Body of pancreas (tissue), 4 donors: ENCODE results near the gene NUDT3. TPM values are rescaled to one million over a fixed set of nuclear protein-coding genes. Genes with fewer than 3 reads are reported as not detected.

Experiments
- ATAC-seq: fragments of 150-250 bp; one replicate; pipeline ENCODE4 v1.9.1; 2016
- DNase-seq, 4 donors: peaks; one replicate each; pipeline ENCODE4 v3.0.0-alpha.2; 2019
- H3K27ac ChIP-seq, 4 donors: fragments of 200-600 bp; sonication (generic); 1 replicate in 3 of 4; 2 replicates in 1 of 4; pipeline versions ENCODE4 v1.5.1 to v1.6.1; 2016 to 2019; ENCODE audit warnings: mild to moderate bottlenecking in 1 of 4, mixed read lengths in 1 of 4, moderate library complexity in 1 of 4
- H3K27me3 ChIP-seq, 2 donors: fragments of 200-600 bp; sonication (generic); one replicate each; pipeline ENCODE4 v1.6.0; 2016; ENCODE audit warnings: mild to moderate bottlenecking in 1 of 2
- H3K36me3 ChIP-seq, 2 donors: fragments of 200-600 bp; sonication (generic); replicated peaks in 1 of 2; 2 replicates each; pipeline ENCODE4 v1.5.1; 2016; ENCODE audit warnings: low read depth in 2 of 2; ENCODE audit not compliant: insufficient read depth in 1 of 2
- H3K4me1 ChIP-seq: fragments of 200-600 bp; sonication (generic); one replicate; pipeline ENCODE4 v1.6.0; 2016
- H3K4me3 ChIP-seq, 2 donors: fragments of 200-600 bp; sonication (generic); 1 replicate in 1 of 2; 2 replicates in 1 of 2; pipeline ENCODE4 v1.5.1; 2016 to 2019
- H3K9me3 ChIP-seq, 3 donors: fragments of 200-600 bp; sonication (generic); 1 replicate in 2 of 3; 2 replicates in 1 of 3; pipeline ENCODE4 v1.5.1; 2016
- POLR2A ChIP-seq, 3 donors: fragments of 450-650 bp; IDR thresholded peaks; one replicate each; pipeline ENCODE4 v1.6.1; 2016; ENCODE audit warnings: antibody characterized with exemption in 3 of 3, mild to moderate bottlenecking in 2 of 3
- WGBS, 2 donors: methylation state at CpG; one replicate each; pipeline ENCODE4 v1.1.5; 2017; 5-methylcytosine and 5-hydroxymethylcytosine counted together
- intact Hi-C: fragments of 100-400 bp; cut with DNase I; formaldehyde crosslinking; loops from one replicate; pipeline ENCODE4 v1.15.1; 2023
- total RNA-seq, 2 donors: library from RNA; depleted of rRNA; stranded (reverse); fragments of >200 nt; gene quantifications; one replicate each; pipeline ENCODE4 v1.1.0, GENCODE V29; 2016
- TF ChIP-seq, protein P1 (sequence below), 7 experiments: fragments of 450-650 bp in 4 of 7; fragments of 200-600 bp in 3 of 7; sonication (generic) in 3 of 7; IDR thresholded peaks; one replicate each; pipeline ENCODE4 v1.5.1; 2016 to 2019; ENCODE audit warnings: antibody characterized with exemption in 7 of 7

NUDT3 gene
- total RNA-seq, 2 donors from 2014 or later = 14.2 to 22.1 TPM

- ATAC-seq (no peak), DNase-seq (no peak)
- H3K4me1 ChIP-seq = peaks cover 18% of the 10 kb centered on the region
- H3K36me3 ChIP-seq = no peaks in the 10 kb centered on the region
- no peaks in the 10 kb centered on the region for H3K27me3 ChIP-seq
- no peak overlapping the region for H3K27ac ChIP-seq
- H3K4me3 ChIP-seq = no peak overlapping the region
- intact Hi-C loops = no loop called here
- no peak for TF ChIP-seq POLR2A (IDR thresholded peaks at IDR 0.05)
- TF ChIP-seq, protein P1, sequence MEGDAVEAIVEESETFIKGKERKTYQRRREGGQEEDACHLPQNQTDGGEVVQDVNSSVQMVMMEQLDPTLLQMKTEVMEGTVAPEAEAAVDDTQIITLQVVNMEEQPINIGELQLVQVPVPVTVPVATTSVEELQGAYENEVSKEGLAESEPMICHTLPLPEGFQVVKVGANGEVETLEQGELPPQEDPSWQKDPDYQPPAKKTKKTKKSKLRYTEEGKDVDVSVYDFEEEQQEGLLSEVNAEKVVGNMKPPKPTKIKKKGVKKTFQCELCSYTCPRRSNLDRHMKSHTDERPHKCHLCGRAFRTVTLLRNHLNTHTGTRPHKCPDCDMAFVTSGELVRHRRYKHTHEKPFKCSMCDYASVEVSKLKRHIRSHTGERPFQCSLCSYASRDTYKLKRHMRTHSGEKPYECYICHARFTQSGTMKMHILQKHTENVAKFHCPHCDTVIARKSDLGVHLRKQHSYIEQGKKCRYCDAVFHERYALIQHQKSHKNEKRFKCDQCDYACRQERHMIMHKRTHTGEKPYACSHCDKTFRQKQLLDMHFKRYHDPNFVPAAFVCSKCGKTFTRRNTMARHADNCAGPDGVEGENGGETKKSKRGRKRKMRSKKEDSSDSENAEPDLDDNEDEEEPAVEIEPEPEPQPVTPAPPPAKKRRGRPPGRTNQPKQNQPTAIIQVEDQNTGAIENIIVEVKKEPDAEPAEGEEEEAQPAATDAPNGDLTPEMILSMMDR (IDR thresholded peaks at IDR 0.05) = no peak
- H3K9me3 ChIP-seq = no peaks in the 10 kb centered on the region
- 88 to 97% methylated on average over 1 of the region's 1 CpG for WGBS, 2 donors
These were observed 75.9 kb downstream of the NUDT3 start for GRCh38 chr6:34316431-34317171.

- 74 to 86% methylated on average over 5 to 6 of the region's 6 CpGs for WGBS, 2 donors
- intact Hi-C loops = no loop called here
- no peak for ATAC-seq
These were observed 76.7 kb downstream of the NUDT3 start for GRCh38 chr6:34315780-34316179.

GRCh38 chr6:34315256-34315655 is 77.2 kb downstream of the NUDT3 start:
- H3K36me3 ChIP-seq = no peaks in the 10 kb centered on the region
- no peaks in the 10 kb centered on the region for H3K27me3 ChIP-seq
- H3K4me1 ChIP-seq = peaks cover 18% of the 10 kb centered on the region
- TF ChIP-seq, protein P1 (IDR thresholded peaks at IDR 0.05) = no peak
- ATAC-seq (no peak), DNase-seq (no peak)
- WGBS, 2 donors = 81 to 90% methylated on average over 1 of the region's 1 CpG
- intact Hi-C loops = no loop called here
- H3K27ac ChIP-seq = no peak overlapping the region
- no peak overlapping the region for H3K4me3 ChIP-seq
- no peaks in the 10 kb centered on the region for H3K9me3 ChIP-seq

More at GRCh38 chr6:34315780-34316179, 76.7 kb downstream of the NUDT3 start:
- Histone ChIP-seq H3K4me1 (peaks cover 18% of the 10 kb centered on the region), H3K27ac (peak overlapping the region in 1 of 4 donors; percentile 7), H3K27me3 (no peaks in the 10 kb centered on the region), H3K4me3 (no peak overlapping the region), H3K9me3 (no peaks in the 10 kb centered on the region), H3K36me3 (no peaks in the 10 kb centered on the region)
- TF ChIP-seq, protein P1 (IDR thresholded peaks at IDR 0.05) = no peak
- TF ChIP-seq POLR2A (IDR thresholded peaks at IDR 0.05) = no peak
- no peak for DNase-seq

DNA sequence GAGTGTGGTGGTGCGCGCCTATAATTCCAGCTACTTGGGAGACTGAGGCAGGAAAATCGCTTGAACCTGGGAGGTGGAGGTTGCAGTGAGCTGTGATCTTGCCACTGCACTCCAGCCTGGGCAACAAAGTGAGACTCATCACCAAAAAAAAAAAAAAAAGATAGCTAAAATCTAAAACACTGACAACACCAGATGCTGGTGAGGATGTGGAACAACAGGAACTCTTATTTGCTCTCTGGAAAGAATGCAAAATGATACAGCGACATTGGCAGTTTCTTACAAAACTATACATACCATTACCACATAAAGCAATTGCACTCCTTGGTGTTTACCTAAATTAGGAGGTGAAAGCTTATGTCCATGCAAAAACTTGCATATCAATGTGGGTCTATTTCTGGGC is 80.2 kb downstream of the NUDT3 start:
- Histone ChIP-seq H3K27me3 (no peaks in the 10 kb centered on the region), H3K36me3 (no peaks in the 10 kb centered on the region), H3K27ac (no peak overlapping the region), H3K4me3 (no peak overlapping the region), H3K4me1 (peaks cover 13% of the 10 kb centered on the region), H3K9me3 (no peaks in the 10 kb centered on the region)
- TF ChIP-seq, protein P1 (IDR thresholded peaks at IDR 0.05) = no peak
- no peak for TF ChIP-seq POLR2A (IDR thresholded peaks at IDR 0.05)
- intact Hi-C loops = no loop called here
- DNase-seq (no peak), ATAC-seq (no peak)
- WGBS, 2 donors = 70 to 87% methylated on average over 4 of the region's 4 CpGs

GRCh38 chr6:34310817-34311216 is 81.7 kb downstream of the NUDT3 start:
- WGBS, 2 donors = 74 to 86% methylated on average over 6 of the region's 6 CpGs
- TF ChIP-seq, protein P1 (IDR thresholded peaks at IDR 0.05) = no peak
- TF ChIP-seq POLR2A (IDR thresholded peaks at IDR 0.05) = no peak
- no peaks in the 10 kb centered on the region for H3K9me3 ChIP-seq
- H3K4me1 ChIP-seq = peaks cover 25% of the 10 kb centered on the region
- no peak overlapping the region for H3K27ac ChIP-seq
- no peaks in the 10 kb centered on the region for H3K27me3 ChIP-seq
- H3K4me3 ChIP-seq = no peak overlapping the region
- intact Hi-C loops = no loop called here
- no peaks in the 10 kb centered on the region for H3K36me3 ChIP-seq
- DNase-seq = no peak
- no peak for ATAC-seq
